ENCODE data around the gene PCCA. TPM values are rescaled to one million over a fixed set of nuclear protein-coding genes. Genes with fewer than 3 reads are reported as not detected.

The PCCA gene
- total RNA-seq, 3 donors from 2014 or later: 55.7 to 98.6 (median 70.5) TPM

DNA sequence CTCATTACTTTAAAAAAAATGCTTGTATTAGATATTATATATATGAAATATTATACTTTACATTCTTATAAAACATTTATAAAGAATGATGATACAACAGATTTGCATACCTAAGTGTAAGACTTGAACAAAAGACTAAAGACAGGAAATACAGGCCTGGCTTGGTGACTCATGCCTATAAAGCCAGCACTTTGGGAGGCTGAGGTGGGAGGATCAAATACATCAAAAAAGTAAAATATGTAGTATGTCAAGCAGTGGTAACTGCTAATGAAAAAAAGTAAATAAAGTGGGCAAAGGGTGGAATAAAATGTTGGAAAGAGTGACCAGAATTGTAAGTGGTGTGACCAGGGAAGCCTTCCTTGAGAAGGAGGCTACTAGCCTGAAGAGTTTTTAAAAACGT, 366.0 kb downstream of the PCCA start:
- intact Hi-C loops (cut with DNase I, micrococcal nuclease): no loop called here
- Histone ChIP-seq H3K36me3 (ENCODE audit: low read depth) (no peaks in the 10 kb centered on the region), H3K4me3 (no peak overlapping the region), H3K9me3 (peaks cover 2% of the 10 kb centered on the region), H3K4me1 (ENCODE audit: low read depth) (no peaks in the 10 kb centered on the region)
- no peak for TF ChIP-seq CTCF (IDR thresholded peaks at IDR 0.05)
- DNase-seq (no peak), ATAC-seq (peak; percentile 53)

DNA sequence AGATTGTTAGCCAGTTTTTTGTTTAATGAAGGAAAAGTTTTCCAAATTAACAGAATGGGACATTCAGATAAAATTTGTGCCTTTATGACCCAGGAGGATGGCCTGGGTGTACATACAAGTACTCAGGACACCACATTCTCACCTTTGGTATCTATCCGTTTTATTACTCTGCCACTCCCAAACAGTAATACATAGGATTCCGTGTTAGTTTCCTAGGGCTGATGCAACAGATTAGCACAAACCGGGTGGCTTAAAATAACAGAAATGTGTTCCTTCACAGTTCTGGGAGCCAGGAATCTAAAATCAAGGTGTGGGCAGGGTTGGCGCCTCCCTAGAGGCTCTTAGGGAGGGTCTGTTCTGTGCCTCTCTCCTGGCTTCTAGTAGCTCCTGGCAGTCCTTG, 369.8 kb downstream of the PCCA start:
- Histone ChIP-seq H3K4me1 (ENCODE audit: low read depth) (no peaks in the 10 kb centered on the region), H3K4me3 (no peak overlapping the region), H3K36me3 (ENCODE audit: low read depth) (no peaks in the 10 kb centered on the region), H3K9me3 (peaks cover 2% of the 10 kb centered on the region)
- intact Hi-C loops (cut with DNase I, micrococcal nuclease): no loop called here
- TF ChIP-seq CTCF (IDR thresholded peaks at IDR 0.05): no peak
- no peak for DNase-seq
- peak; percentile 97 for ATAC-seq

DNA sequence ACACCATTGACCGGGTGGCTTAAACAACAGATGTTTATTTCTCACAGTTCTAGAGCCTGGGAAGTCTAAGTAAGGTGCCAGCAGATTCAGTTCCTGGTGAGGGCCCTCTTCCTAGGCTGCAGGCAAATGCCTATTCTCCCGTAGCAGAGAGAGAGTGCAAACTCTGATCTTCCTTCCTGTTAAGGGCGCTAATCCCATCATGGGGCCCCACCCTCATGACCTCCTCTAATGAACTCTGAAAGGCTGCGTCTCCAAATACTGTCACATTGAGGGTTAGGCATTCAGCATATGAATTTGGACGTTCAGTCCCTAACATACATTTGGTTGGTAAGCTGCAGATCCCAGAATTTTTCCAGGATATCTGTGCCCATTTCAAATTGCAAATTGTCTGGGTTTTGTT, 370.9 kb downstream of the PCCA start:
- Histone ChIP-seq H3K9me3 (peaks cover 2% of the 10 kb centered on the region), H3K36me3 (ENCODE audit: low read depth) (no peaks in the 10 kb centered on the region), H3K4me1 (ENCODE audit: low read depth) (no peaks in the 10 kb centered on the region), H3K4me3 (no peak overlapping the region)
- no peak for DNase-seq
- no peak for ATAC-seq
- intact Hi-C loops (cut with DNase I, micrococcal nuclease): no loop called here
- no peak for TF ChIP-seq CTCF (IDR thresholded peaks at IDR 0.05)

DNA sequence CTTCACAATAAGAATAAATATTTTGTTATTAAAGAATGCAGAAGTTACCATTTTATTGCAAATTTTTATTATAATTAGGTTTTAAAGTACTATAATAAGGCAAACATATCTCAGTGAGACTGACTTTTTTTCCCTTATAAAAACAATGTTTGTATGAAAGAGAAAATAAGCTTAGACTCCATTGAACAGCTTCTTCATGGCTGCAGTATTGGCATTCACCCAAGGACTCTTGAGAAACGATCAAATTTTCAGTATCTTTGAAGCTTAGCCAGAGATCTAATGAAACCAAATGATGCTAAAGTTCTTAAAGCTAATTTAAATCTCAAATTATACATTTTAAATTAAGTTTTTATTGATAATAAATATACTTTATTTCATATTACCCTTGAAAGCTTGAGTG, 371.4 kb downstream of the PCCA start:
- H3K9me3 ChIP-seq: peaks cover 2% of the 10 kb centered on the region
- DNase-seq: no peak
- no peak overlapping the region for H3K4me3 ChIP-seq
- no peak for ATAC-seq
- intact Hi-C loops (cut with DNase I, micrococcal nuclease): no loop called here
- TF ChIP-seq CTCF (IDR thresholded peaks at IDR 0.05): no peak
- no peaks in the 10 kb centered on the region for H3K36me3 ChIP-seq (ENCODE audit: low read depth)
- no peaks in the 10 kb centered on the region for H3K4me1 ChIP-seq (ENCODE audit: low read depth)

GRCh38 chr13:100460791-100461190, 371.9 kb downstream of the PCCA start:
- no peak for TF ChIP-seq CTCF (IDR thresholded peaks at IDR 0.05)
- ATAC-seq: no peak
- DNase-seq: no peak

More at GRCh38 chr13:100460791-100461190, 371.9 kb downstream of the PCCA start:
- no peak overlapping the region for H3K4me3 ChIP-seq
- no peaks in the 10 kb centered on the region for H3K4me1 ChIP-seq (ENCODE audit: low read depth)
- no peaks in the 10 kb centered on the region for H3K36me3 ChIP-seq (ENCODE audit: low read depth)
- intact Hi-C loops (cut with DNase I, micrococcal nuclease): no loop called here
- H3K9me3 ChIP-seq: peaks cover 2% of the 10 kb centered on the region

Data from mucosa of descending colon (tissue), 3 donors.